ENCODE results near the gene KDR.

- TF ChIP-seq, protein P1, sequence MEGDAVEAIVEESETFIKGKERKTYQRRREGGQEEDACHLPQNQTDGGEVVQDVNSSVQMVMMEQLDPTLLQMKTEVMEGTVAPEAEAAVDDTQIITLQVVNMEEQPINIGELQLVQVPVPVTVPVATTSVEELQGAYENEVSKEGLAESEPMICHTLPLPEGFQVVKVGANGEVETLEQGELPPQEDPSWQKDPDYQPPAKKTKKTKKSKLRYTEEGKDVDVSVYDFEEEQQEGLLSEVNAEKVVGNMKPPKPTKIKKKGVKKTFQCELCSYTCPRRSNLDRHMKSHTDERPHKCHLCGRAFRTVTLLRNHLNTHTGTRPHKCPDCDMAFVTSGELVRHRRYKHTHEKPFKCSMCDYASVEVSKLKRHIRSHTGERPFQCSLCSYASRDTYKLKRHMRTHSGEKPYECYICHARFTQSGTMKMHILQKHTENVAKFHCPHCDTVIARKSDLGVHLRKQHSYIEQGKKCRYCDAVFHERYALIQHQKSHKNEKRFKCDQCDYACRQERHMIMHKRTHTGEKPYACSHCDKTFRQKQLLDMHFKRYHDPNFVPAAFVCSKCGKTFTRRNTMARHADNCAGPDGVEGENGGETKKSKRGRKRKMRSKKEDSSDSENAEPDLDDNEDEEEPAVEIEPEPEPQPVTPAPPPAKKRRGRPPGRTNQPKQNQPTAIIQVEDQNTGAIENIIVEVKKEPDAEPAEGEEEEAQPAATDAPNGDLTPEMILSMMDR (IDR thresholded peaks at IDR 0.05; ENCODE audit: insufficient read depth, low read length, poor library complexity, severe bottlenecking), result no peak
- no peak for TF ChIP-seq EZH2phosphoT487 (conservative IDR thresholded peaks at IDR 0.05; ENCODE audit: low read length)
Observed at GRCh38 chr4:55087009-55087912, 38.1 kb downstream of the KDR start.

Measured in SU-DHL-6 (cell line).